ENCODE measurements around the gene CNTNAP2.

CNTNAP2 gene

GRCh38 chr7:146754385-146754784 is 637.8 kb downstream of the CNTNAP2 start:
- H3K27ac ChIP-seq (ENCODE audit: extremely low read depth, low read depth, low read length) = no peak overlapping the region
- ChIA-PET POLR2A (no interaction called here), CTCF (no interaction called here)
- no peaks in the 10 kb centered on the region for H3K9me3 ChIP-seq (ENCODE audit: control insufficient read depth, insufficient read depth, low read depth, low read length)
- peak; percentile 50; the same call in 1 of the 2 replicates for TF ChIP-seq ZNF596 (tag by site-specific recombination; IDR thresholded peaks at IDR 0.05)
- TF ChIP-seq, protein P1, sequence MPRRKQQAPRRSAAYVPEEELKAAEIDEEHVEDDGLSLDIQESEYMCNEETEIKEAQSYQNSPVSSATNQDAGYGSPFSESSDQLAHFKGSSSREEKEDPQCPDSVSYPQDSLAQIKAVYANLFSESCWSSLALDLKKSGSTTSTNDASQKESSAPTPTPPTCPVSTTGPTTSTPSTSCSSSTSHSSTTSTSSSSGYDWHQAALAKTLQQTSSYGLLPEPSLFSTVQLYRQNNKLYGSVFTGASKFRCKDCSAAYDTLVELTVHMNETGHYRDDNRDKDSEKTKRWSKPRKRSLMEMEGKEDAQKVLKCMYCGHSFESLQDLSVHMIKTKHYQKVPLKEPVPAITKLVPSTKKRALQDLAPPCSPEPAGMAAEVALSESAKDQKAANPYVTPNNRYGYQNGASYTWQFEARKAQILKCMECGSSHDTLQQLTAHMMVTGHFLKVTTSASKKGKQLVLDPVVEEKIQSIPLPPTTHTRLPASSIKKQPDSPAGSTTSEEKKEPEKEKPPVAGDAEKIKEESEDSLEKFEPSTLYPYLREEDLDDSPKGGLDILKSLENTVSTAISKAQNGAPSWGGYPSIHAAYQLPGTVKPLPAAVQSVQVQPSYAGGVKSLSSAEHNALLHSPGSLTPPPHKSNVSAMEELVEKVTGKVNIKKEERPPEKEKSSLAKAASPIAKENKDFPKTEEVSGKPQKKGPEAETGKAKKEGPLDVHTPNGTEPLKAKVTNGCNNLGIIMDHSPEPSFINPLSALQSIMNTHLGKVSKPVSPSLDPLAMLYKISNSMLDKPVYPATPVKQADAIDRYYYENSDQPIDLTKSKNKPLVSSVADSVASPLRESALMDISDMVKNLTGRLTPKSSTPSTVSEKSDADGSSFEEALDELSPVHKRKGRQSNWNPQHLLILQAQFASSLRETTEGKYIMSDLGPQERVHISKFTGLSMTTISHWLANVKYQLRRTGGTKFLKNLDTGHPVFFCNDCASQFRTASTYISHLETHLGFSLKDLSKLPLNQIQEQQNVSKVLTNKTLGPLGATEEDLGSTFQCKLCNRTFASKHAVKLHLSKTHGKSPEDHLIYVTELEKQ (tag by site-specific recombination; IDR thresholded peaks at IDR 0.05; ENCODE audit: borderline replicate concordance) = no peak
- H3K36me3 ChIP-seq (ENCODE audit: control insufficient read depth in 2 of 2, insufficient read depth in 1 of 2, low read length in 2 of 2) = no peaks in the 10 kb centered on the region
- H3K4me1 ChIP-seq (ENCODE audit: control insufficient read depth, insufficient read depth, low read length) = no peaks in the 10 kb centered on the region
- no peak overlapping the region for H3K4me3 ChIP-seq (ENCODE audit: low read depth, low read length)

GRCh38 chr7:146755585-146755984 is 639.0 kb downstream of the CNTNAP2 start:
- no peak overlapping the region for H3K27ac ChIP-seq (ENCODE audit: extremely low read depth, low read depth, low read length)
- no peak overlapping the region for H3K4me3 ChIP-seq (ENCODE audit: low read depth, low read length)
- TF ChIP-seq, protein P2, sequence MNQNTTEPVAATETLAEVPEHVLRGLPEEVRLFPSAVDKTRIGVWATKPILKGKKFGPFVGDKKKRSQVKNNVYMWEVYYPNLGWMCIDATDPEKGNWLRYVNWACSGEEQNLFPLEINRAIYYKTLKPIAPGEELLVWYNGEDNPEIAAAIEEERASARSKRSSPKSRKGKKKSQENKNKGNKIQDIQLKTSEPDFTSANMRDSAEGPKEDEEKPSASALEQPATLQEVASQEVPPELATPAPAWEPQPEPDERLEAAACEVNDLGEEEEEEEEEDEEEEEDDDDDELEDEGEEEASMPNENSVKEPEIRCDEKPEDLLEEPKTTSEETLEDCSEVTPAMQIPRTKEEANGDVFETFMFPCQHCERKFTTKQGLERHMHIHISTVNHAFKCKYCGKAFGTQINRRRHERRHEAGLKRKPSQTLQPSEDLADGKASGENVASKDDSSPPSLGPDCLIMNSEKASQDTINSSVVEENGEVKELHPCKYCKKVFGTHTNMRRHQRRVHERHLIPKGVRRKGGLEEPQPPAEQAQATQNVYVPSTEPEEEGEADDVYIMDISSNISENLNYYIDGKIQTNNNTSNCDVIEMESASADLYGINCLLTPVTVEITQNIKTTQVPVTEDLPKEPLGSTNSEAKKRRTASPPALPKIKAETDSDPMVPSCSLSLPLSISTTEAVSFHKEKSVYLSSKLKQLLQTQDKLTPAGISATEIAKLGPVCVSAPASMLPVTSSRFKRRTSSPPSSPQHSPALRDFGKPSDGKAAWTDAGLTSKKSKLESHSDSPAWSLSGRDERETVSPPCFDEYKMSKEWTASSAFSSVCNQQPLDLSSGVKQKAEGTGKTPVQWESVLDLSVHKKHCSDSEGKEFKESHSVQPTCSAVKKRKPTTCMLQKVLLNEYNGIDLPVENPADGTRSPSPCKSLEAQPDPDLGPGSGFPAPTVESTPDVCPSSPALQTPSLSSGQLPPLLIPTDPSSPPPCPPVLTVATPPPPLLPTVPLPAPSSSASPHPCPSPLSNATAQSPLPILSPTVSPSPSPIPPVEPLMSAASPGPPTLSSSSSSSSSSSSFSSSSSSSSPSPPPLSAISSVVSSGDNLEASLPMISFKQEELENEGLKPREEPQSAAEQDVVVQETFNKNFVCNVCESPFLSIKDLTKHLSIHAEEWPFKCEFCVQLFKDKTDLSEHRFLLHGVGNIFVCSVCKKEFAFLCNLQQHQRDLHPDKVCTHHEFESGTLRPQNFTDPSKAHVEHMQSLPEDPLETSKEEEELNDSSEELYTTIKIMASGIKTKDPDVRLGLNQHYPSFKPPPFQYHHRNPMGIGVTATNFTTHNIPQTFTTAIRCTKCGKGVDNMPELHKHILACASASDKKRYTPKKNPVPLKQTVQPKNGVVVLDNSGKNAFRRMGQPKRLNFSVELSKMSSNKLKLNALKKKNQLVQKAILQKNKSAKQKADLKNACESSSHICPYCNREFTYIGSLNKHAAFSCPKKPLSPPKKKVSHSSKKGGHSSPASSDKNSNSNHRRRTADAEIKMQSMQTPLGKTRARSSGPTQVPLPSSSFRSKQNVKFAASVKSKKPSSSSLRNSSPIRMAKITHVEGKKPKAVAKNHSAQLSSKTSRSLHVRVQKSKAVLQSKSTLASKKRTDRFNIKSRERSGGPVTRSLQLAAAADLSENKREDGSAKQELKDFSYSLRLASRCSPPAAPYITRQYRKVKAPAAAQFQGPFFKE (tag by site-specific recombination; IDR thresholded peaks at IDR 0.05; ENCODE audit: borderline replicate concordance) = no peak
- TF ChIP-seq MZF1 (tag by site-specific recombination; IDR thresholded peaks at IDR 0.05; ENCODE audit: borderline replicate concordance) = no peak
- no peak for TF ChIP-seq ZNF558 (tag by site-specific recombination; IDR thresholded peaks at IDR 0.05)
- no peak for TF ChIP-seq ZNF548 (tag by site-specific recombination; IDR thresholded peaks at IDR 0.05)
- TF ChIP-seq ZNF324 (tag by site-specific recombination; IDR thresholded peaks at IDR 0.05) = no peak
- TF ChIP-seq KLF17 (tag by site-specific recombination; IDR thresholded peaks at IDR 0.05) = no peak
- TF ChIP-seq ZNF19 (tag by site-specific recombination; IDR thresholded peaks at IDR 0.05; ENCODE audit: low read depth) = no peak
- no peaks in the 10 kb centered on the region for H3K4me1 ChIP-seq (ENCODE audit: control insufficient read depth, insufficient read depth, low read length)
- POLR2A ChIA-PET = no interaction called here
- CTCF ChIA-PET = no interaction called here
- no peaks in the 10 kb centered on the region for H3K36me3 ChIP-seq (ENCODE audit: control insufficient read depth in 2 of 2, insufficient read depth in 1 of 2, low read length in 2 of 2)
- H3K9me3 ChIP-seq (ENCODE audit: control insufficient read depth, insufficient read depth, low read depth, low read length) = no peaks in the 10 kb centered on the region

DNA sequence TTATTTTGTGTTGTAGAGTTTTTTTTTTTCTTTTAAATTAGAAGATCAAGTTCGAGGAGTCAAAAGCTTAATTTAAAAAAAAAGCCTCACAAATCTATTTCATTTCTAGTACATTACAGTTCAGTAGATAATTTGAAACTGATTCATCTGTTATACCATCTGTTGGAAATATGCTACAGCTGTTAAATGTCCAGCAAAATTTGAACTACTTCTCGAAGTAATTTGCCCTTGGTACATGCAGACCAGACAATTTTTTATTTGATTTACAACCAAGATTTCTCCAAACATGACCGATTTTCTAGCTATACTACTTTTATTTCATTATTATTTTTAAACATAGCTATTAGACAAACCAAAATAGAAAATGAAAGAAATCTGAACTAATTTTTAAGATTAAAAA is 647.9 kb downstream of the CNTNAP2 start:
- no peaks in the 10 kb centered on the region for H3K9me3 ChIP-seq (ENCODE audit: control insufficient read depth, insufficient read depth, low read depth, low read length)
- POLR2A ChIA-PET = no interaction called here
- no peak overlapping the region for H3K4me3 ChIP-seq (ENCODE audit: low read depth, low read length)
- H3K36me3 ChIP-seq (ENCODE audit: control insufficient read depth in 2 of 2, insufficient read depth in 1 of 2, low read length in 2 of 2) = no peaks in the 10 kb centered on the region
- no peaks in the 10 kb centered on the region for H3K4me1 ChIP-seq (ENCODE audit: control insufficient read depth, insufficient read depth, low read length)
- CTCF ChIA-PET = interaction anchor here (0.6 kb wide), 1 partner anchor 13 kb away, joined by 4 read pairs; no protein-coding TSS in a partner anchor
- no peak overlapping the region for H3K27ac ChIP-seq (ENCODE audit: extremely low read depth, low read depth, low read length)
- no peak for TF ChIP-seq ZNF623 (tag by site-specific recombination; IDR thresholded peaks at IDR 0.05)
- no peak for TF ChIP-seq AEBP2 (tag by site-specific recombination; IDR thresholded peaks at IDR 0.05; ENCODE audit: borderline replicate concordance)
- TF ChIP-seq ZBTB48 (tag by site-specific recombination; IDR thresholded peaks at IDR 0.05) = no peak
- TF ChIP-seq ZBTB49 (tag by site-specific recombination; IDR thresholded peaks at IDR 0.05; ENCODE audit: low read depth) = no peak
- TF ChIP-seq ZNF366 (tag by site-specific recombination; conservative IDR thresholded peaks at IDR 0.05) = no peak
- TF ChIP-seq FEZF1 (tag by site-specific recombination; IDR thresholded peaks at IDR 0.05) = no peak
- no peak for TF ChIP-seq ZNF549 (tag by site-specific recombination; IDR thresholded peaks at IDR 0.05)
- TF ChIP-seq ZBTB21 (tag by site-specific recombination; IDR thresholded peaks at IDR 0.05) = no peak
- no peak for TF ChIP-seq ZNF521 (tag by site-specific recombination; IDR thresholded peaks at IDR 0.05)
